Measurements from ENCODE around the gene MBTD1. TPM values are rescaled to one million over a fixed set of nuclear protein-coding genes. Genes with fewer than 3 reads are reported as not detected.
"Not testable (repeated sequence)": the region's sequence is repeated elsewhere in the genome, so short reads cannot be mapped to it uniquely, and the experiment has no call there.

Gene MBTD1
- 19.3 and 30.5 TPM in 2 replicates for total RNA-seq (2014; rRNA removed; shearing (Covaris generic))

DNA sequence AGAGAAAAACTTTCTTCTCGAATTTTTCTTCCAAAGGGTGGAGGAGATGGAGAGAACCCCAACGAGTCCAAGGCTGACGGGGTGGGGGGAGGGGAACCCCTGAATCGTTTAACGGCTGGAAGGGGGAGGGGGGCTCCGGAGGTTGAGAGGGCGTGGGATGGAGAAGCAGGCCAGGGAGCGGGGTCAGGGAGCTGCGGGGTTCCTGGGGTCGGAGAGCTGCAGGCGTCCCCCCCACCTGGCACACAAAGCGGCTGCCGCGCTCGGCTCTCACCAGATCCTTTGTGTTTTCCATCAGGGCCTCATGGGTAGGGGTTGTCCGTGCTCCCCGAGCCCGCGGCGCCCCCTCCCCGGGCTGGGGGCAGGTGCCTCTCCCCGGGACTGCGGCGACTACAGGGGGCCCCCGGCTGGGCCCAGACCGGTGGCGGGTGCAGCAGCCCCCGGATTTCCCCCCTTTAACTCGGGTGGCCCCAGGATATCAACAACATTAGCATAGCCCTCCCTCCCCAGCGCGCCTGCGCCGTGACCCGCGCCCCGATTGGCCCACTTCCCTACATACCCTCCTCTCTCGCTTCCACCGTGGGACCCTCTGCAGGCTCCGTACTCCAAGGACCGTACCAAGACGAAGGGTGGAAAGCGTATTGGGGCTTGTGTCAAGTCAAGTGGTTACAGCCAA, at the start of gene MBTD1:
Gene MBTD1 (minus strand): TSS at position 486 of the 673 bp plus-strand sequence. CDS start 34,888 bp downstream, outside the sequence.
- H3K27me3 ChIP-seq (ENCODE audit: control insufficient read depth, insufficient read depth, low read length), result no peaks in the 10 kb centered on the region

DNA sequence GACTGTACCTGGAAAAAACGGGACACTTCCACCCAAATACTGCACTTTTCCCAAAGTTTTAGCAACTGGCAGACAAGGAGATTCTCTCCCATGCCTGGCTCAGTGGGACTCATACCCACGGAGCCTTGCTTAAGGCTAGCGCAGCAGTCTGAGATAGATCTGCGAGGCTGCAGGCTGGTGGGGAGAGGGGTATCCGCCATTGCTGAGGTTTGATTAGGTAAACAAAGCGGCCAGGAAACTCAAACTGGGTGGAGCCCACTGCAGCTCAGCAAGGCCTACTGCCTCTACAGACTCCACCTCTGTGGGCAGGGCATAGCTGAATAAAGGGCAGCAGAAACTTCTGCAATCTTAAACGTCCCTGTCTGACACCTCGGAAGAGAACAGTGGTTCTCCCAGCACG, 45.3 kb upstream of the MBTD1 start:
- H3K4me3 ChIP-seq (ENCODE audit: insufficient read depth, low read depth, low read length), result no peak overlapping the region
- no peak for DNase-seq
- no peaks in the 10 kb centered on the region for H3K36me3 ChIP-seq (replicated peaks; ENCODE audit: control insufficient read depth, insufficient read depth, low read length)
- no peaks in the 10 kb centered on the region for H3K27me3 ChIP-seq (ENCODE audit: control insufficient read depth, insufficient read depth, low read length)

More for the DNA sequence above, at the start of gene MBTD1:
- Histone ChIP-seq H3K36me3 (replicated peaks; ENCODE audit: control insufficient read depth, insufficient read depth, low read length) (peaks cover 2% of the 10 kb centered on the region; the same call in 1 of the 2 replicates), H3K4me3 (ENCODE audit: insufficient read depth, low read depth, low read length) (peak within 1 kb of the TSS; percentile 97)
- DNase-seq, result peak; percentile 96

DNA sequence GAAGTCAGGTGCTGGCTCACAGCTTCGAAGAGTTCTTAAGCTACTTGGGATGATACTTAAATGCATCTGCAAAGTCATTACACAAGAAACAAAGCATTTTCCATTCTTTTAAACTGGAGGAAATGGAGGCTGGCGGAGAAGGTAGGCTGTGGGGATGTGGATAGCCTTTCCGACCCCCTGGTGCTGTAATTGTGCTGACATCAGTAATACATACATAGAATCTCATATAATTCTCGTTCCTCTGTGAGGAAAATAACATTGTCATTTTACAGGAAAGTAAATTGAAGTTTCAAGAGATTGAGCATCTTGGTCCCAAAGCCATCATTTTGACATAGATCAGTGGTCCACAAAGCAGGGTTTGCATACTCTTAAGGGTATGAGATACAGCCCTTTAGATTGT, 40.0 kb upstream of the MBTD1 start:
- DNase-seq, result no peak
- H3K4me3 ChIP-seq (ENCODE audit: insufficient read depth, low read depth, low read length), result no peak overlapping the region
- H3K36me3 ChIP-seq (replicated peaks; ENCODE audit: control insufficient read depth, insufficient read depth, low read length), result no peaks in the 10 kb centered on the region
- no peaks in the 10 kb centered on the region for H3K27me3 ChIP-seq (ENCODE audit: control insufficient read depth, insufficient read depth, low read length)

DNA sequence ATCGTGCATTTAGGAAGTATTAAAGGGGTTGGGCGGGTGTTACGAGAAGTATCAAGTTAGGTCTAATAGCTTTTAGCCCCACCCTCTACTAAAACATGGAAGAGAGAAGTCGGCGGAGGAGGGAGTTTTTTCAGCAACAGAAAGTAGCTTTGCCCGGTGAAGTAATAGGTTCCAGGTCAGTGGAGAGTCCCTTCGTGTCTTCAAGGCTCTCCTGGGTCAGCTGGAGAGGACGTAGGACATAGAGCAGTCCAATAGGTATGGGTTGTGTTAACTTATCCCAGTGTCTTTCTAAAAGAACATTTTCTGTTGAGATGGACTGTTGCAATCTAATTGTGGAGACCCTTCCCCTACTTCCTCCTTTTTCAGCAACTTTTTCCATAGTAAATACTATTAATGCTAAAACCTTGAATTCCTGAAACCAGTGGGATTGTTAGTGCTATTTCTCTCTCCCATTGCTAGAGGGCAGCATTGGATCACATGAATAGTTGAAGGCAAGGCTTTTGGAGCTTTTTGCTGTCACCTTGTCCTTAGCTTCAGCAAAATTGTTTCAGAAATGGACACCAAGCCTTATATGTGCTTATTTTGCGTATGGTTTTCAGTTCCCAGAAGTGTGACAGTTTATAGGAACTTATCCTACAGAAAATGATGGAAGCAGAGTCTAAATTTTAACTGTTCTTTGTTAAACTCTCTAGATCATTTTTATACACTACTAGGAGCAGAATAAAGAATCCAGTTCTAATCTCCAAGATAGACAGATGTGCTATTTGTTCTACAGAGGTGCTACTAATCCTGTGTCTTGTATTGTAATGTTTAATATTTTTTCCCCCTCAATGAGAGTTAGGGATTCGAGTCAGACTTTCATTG, 38.9 kb upstream of the MBTD1 start:
- Histone ChIP-seq H3K27me3 (ENCODE audit: control insufficient read depth, insufficient read depth, low read length) (no peaks in the 10 kb centered on the region), H3K4me3 (ENCODE audit: insufficient read depth, low read depth, low read length) (no peak overlapping the region), H3K36me3 (replicated peaks; ENCODE audit: control insufficient read depth, insufficient read depth, low read length) (peaks cover 1% of the 10 kb centered on the region)
- DNase-seq, result peak; percentile 52

DNA sequence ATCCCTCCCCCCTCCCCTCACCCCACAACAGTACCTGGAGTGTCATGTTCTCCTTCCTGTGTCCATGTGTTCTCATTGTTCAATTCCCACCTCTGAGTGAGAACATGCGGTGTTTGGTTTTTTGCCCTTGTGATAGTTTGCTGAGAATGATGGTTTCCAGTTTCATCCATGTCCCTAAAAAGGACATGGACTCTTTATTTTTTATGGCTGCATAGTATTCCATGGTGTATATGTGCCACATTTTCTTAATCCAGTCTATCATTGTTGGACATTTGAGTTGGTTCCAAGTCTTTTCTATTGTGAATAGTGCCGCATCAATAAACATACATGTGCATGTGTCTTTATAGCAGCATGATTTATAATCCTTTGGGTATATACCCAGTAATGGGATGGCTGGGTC, 34.5 kb upstream of the MBTD1 start:
- H3K36me3 ChIP-seq (replicated peaks; ENCODE audit: control insufficient read depth, insufficient read depth, low read length); H3K27me3 ChIP-seq (ENCODE audit: control insufficient read depth, insufficient read depth, low read length); DNase-seq; H3K4me3 ChIP-seq (ENCODE audit: insufficient read depth, low read depth, low read length): not testable (repeated sequence)

DNA sequence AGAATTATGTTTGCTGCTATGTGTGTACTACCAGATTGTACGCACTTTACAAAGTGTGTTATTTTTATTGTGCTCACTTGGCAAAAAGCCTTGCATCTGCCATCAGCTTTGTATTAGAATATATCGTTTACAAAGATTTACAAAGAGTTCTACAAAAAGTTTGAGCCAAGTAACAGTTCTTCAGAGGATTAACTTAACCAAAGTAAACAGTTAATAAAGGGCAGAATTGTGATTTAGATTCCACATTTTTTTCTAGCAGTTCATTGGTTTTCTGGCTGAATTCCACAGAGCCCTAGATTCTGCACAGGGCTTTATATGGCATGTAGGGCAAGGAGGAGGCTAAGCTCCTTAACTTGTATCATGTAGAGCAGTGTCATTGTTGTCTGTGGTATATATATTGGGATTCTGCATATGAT, 29.9 kb upstream of the MBTD1 start:
- Histone ChIP-seq H3K36me3 (replicated peaks; ENCODE audit: control insufficient read depth, insufficient read depth, low read length) (peaks cover 23% of the 10 kb centered on the region), H3K4me3 (ENCODE audit: insufficient read depth, low read depth, low read length) (no peak overlapping the region), H3K27me3 (ENCODE audit: control insufficient read depth, insufficient read depth, low read length) (no peaks in the 10 kb centered on the region)
- DNase-seq, result no peak

DNA sequence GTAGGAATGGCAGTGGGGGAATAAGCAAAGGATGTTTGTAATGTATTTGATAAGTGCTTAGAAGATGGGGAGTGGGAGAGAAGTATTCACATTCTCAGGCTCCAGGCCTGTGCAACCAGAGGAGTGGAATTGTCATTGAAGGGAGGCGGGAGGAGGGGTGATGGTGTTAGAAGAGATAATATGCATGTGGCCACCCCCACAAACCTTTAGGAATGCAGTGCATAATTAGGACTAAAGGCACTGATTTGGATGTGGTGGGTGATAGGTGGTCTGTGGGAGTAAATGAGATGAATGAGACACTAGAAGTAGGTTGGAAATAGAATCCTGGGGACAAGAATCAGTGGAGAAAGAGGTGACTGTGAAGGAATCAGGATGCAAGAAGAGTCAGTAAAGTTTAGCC, 27.6 kb upstream of the MBTD1 start:
- no peak for DNase-seq
- H3K4me3 ChIP-seq (ENCODE audit: insufficient read depth, low read depth, low read length), result no peak overlapping the region
- H3K27me3 ChIP-seq (ENCODE audit: control insufficient read depth, insufficient read depth, low read length), result no peaks in the 10 kb centered on the region
- peaks cover 19% of the 10 kb centered on the region for H3K36me3 ChIP-seq (replicated peaks; ENCODE audit: control insufficient read depth, insufficient read depth, low read length)

DNA sequence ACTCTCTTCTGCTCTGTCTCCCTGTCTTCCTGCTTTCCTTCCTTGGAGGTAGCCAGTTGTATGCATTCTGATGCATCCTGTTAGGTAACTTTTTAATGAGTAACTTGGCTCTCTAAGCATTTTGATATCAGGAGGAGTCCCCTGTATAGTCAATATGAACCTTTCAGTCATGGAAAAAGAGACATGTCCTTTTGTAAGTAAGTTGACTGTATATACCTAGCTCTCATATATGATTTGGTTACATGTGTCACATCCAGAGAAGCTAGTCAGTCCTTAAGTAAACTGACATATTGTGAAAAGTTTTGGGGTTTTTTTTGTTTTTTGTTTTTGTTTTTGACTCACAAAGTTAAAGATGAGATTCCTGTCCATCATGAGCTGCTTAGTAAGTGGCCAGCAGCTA, 19.3 kb upstream of the MBTD1 start:
- no peak overlapping the region for H3K4me3 ChIP-seq (ENCODE audit: insufficient read depth, low read depth, low read length)
- H3K27me3 ChIP-seq (ENCODE audit: control insufficient read depth, insufficient read depth, low read length), result no peaks in the 10 kb centered on the region
- H3K36me3 ChIP-seq (replicated peaks; ENCODE audit: control insufficient read depth, insufficient read depth, low read length), result peaks cover 27% of the 10 kb centered on the region

DNA sequence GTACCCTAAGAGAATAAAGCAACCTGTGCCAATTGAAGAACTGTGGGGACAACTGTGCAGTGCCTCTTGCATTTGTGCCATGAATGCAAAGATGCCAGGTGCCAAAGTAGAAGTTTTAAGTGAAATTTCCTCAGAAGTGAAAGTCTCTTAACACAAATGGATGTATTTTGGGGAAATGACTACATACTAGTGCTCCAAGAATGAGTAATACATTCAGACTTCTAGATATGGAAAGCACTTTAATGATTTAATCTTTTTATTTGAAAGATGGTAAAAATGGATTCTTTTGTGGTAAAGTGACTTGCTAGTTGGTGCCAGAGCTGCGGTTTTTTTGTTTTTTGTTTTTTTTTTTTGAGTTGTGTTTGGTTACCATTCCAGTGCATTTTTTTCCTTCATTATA, 15.5 kb upstream of the MBTD1 start:
- H3K36me3 ChIP-seq (replicated peaks; ENCODE audit: control insufficient read depth, insufficient read depth, low read length), result peaks cover 37% of the 10 kb centered on the region
- no peak for DNase-seq
- no peak overlapping the region for H3K4me3 ChIP-seq (ENCODE audit: insufficient read depth, low read depth, low read length)
- no peaks in the 10 kb centered on the region for H3K27me3 ChIP-seq (ENCODE audit: control insufficient read depth, insufficient read depth, low read length)

More for the DNA sequence above, 19.3 kb upstream of the MBTD1 start:
- DNase-seq, result no peak

DNA sequence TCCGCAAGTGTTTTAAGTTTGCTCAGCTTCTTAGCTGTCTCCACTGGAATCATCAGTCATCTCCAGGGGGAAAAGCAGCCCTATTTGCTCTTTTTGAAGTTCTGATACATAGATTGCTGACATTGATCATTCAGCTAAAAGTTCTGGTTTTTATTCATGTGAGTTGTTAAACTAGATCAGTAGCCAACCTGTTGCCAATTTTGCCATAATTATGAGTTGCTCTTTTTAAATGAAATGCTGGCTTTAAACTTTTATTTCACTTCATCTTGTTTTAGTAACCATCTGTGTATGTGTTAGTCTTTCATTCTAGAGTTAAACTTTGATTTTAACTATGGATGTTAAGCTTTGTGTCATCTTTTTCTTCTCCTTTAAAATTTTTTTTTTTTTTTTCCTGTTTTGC, 13.0 kb upstream of the MBTD1 start:
- peaks cover 31% of the 10 kb centered on the region for H3K36me3 ChIP-seq (replicated peaks; ENCODE audit: control insufficient read depth, insufficient read depth, low read length)

DNA sequence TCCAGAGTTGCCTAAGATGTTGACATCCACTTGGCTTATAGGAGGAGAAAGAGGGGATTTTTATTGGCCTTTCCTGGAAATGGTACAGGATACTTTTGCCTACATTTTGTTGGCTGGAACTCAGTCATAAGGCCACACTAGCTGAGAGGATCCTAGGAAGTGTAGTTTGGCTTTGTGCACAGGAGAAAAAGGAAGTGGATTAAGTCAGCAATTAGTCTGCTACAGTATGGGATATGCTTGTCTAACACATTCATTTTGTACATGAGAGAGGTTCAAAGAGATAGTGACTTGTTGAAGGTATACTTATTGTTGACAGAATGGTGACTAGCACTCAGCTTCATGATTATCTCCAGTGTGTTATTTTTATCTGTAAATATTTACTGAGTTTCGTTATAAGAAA, 10.8 kb upstream of the MBTD1 start:
- no peaks in the 10 kb centered on the region for H3K27me3 ChIP-seq (ENCODE audit: control insufficient read depth, insufficient read depth, low read length)
- no peak for DNase-seq
- peaks cover 27% of the 10 kb centered on the region for H3K36me3 ChIP-seq (replicated peaks; ENCODE audit: control insufficient read depth, insufficient read depth, low read length)
- H3K4me3 ChIP-seq (ENCODE audit: insufficient read depth, low read depth, low read length), result no peak overlapping the region

More for the DNA sequence above, 13.0 kb upstream of the MBTD1 start:
- DNase-seq, result no peak
- no peaks in the 10 kb centered on the region for H3K27me3 ChIP-seq (ENCODE audit: control insufficient read depth, insufficient read depth, low read length)
- H3K4me3 ChIP-seq (ENCODE audit: insufficient read depth, low read depth, low read length), result no peak overlapping the region

DNA sequence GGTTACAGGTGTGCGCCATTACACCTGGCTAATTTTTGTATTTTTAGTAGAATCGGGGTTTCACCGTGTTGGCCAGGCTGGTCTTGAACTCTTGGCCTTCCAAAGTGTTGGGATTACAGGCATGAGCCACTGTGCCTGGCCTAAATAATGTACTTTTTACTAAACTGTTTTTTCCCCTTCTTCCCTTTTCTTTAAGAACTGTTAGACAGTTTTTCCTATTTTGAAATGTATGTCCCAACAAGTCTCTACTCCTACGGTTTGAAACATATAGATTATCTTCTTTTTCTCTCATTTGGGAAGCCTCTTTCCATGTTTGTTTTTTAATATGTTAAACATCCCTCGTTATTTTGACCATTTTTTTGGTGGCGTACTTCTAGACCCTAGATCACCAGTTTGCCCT, 10.1 kb upstream of the MBTD1 start:
- DNase-seq, result no peak
- Histone ChIP-seq H3K27me3 (ENCODE audit: control insufficient read depth, insufficient read depth, low read length) (no peaks in the 10 kb centered on the region), H3K4me3 (ENCODE audit: insufficient read depth, low read depth, low read length) (no peak overlapping the region), H3K36me3 (replicated peaks; ENCODE audit: control insufficient read depth, insufficient read depth, low read length) (peaks cover 24% of the 10 kb centered on the region)

DNA sequence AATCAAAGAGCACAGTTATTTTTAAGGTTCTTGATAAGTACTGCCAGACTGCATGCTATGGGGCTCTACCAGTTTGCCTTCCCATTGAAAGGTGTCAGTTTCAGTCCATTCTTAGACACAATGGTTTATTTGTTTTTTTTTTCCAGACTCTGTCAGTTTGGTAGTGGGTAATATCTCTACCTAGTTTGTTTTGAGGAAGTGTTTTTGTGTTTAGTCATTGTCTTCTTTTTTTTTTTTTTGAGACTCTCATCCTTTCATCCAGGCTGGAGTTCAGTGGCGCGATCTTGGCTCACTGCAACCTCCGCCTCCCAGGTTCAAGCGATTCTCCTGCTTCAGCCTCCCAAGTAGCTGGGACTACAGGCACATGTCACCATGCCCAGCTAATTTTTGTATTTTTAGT, 4.6 kb upstream of the MBTD1 start:
- not testable (repeated sequence) for H3K4me3 ChIP-seq (ENCODE audit: insufficient read depth, low read depth, low read length); H3K27me3 ChIP-seq (ENCODE audit: control insufficient read depth, insufficient read depth, low read length); DNase-seq; H3K36me3 ChIP-seq (replicated peaks; ENCODE audit: control insufficient read depth, insufficient read depth, low read length)

DNA sequence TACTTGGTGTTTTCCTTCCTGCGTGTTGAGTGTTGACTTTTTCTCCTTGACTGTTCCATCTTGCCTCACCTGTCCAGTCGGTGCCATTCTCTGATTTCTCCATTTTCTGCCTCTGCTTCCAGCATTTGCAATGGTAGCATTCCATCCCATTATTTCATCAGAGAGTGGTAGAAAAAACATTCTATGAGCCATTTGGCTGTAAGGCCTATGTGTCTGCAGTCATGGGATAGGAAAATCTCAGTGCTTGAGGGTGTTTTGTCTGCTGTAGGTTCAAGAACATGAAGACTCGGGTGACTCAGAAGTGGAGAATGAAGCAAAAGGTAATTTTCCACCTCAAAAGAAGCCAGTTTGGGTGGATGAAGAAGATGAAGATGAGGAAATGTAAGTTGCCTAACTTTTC, 3.2 kb upstream of the MBTD1 start:
- DNase-seq, result no peak
- Histone ChIP-seq H3K27me3 (ENCODE audit: control insufficient read depth, insufficient read depth, low read length) (no peaks in the 10 kb centered on the region), H3K36me3 (replicated peaks; ENCODE audit: control insufficient read depth, insufficient read depth, low read length) (peaks cover 8% of the 10 kb centered on the region), H3K4me3 (ENCODE audit: insufficient read depth, low read depth, low read length) (no peak overlapping the region)

Measured in H7 (cell line).